Astrocyte (in vitro differentiated cells and primary cell): ENCODE data around the gene SARS2.

Source experiments
- EZH2 ChIP-seq: IDR thresholded peaks from 2 replicates; pipeline ENCODE4 v1.6.1; 2012; ENCODE audit warnings: mild to moderate bottlenecking, low read length, inconsistent platforms; ENCODE audit not compliant: insufficient read depth
- TF ChIP-seq, protein P1 (sequence below): IDR thresholded peaks from 2 replicates; pipeline ENCODE4 v1.5.1; 2011; ENCODE audit warnings: low read depth, mild to moderate bottlenecking, inconsistent platforms, low read length, moderate library complexity; ENCODE audit not compliant: insufficient read depth

DNA sequence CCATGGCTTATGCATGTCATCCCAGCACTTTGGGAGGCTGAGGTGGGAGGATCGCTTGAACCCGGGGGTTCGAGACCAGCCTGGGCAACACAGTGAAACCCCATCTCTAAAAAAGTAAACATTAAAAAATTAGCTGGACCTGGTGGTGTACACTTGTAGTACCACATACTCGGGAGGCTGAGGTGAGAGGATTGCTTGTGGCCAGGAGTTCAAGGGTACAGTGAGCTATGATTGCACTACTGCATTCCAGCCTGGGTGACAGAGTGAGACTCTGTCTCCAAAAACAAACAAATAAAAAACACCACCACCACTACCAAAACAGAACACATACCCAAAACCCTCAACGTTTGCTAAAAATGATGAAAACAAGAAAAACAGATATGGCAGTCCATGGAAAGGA, 29.1 kb upstream of the SARS2 start:
- TF ChIP-seq, protein P1, sequence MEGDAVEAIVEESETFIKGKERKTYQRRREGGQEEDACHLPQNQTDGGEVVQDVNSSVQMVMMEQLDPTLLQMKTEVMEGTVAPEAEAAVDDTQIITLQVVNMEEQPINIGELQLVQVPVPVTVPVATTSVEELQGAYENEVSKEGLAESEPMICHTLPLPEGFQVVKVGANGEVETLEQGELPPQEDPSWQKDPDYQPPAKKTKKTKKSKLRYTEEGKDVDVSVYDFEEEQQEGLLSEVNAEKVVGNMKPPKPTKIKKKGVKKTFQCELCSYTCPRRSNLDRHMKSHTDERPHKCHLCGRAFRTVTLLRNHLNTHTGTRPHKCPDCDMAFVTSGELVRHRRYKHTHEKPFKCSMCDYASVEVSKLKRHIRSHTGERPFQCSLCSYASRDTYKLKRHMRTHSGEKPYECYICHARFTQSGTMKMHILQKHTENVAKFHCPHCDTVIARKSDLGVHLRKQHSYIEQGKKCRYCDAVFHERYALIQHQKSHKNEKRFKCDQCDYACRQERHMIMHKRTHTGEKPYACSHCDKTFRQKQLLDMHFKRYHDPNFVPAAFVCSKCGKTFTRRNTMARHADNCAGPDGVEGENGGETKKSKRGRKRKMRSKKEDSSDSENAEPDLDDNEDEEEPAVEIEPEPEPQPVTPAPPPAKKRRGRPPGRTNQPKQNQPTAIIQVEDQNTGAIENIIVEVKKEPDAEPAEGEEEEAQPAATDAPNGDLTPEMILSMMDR: no peak
- no peak for TF ChIP-seq EZH2
